Raji (cell line): ENCODE measurements around the gene EIF3K.

Source experiments
- POLR2A ChIP-seq: IDR thresholded peaks from 2 replicates; pipeline ENCODE4 v1.6.1; 2011; ENCODE audit warnings: low read depth, low read length, control low read depth; ENCODE audit not compliant: insufficient read depth

Gene EIF3K

GRCh38 chr19:38674388-38675171 is 55.6 kb downstream of the EIF3K start:
- no peak for TF ChIP-seq POLR2A

GRCh38 chr19:38675611-38676010 is 56.6 kb downstream of the EIF3K start:
- no peak for TF ChIP-seq POLR2A

GRCh38 chr19:38676023-38676877 is 57.3 kb downstream of the EIF3K start:
- no peak for TF ChIP-seq POLR2A

GRCh38 chr19:38676878-38677646 is 58.1 kb downstream of the EIF3K start:
- TF ChIP-seq POLR2A: no peak

GRCh38 chr19:38678217-38678890 is 59.4 kb downstream of the EIF3K start:
- no peak for TF ChIP-seq POLR2A

- no peak for TF ChIP-seq POLR2A
These were observed 60.0 kb downstream of the EIF3K start for GRCh38 chr19:38678891-38679494.

GRCh38 chr19:38679839-38680238 is 60.9 kb downstream of the EIF3K start:
- TF ChIP-seq POLR2A: no peak

GRCh38 chr19:38682195-38682867 is 63.3 kb downstream of the EIF3K start:
- no peak for TF ChIP-seq POLR2A

- no peak for TF ChIP-seq POLR2A
These were observed 63.9 kb downstream of the EIF3K start for GRCh38 chr19:38682872-38683392.

GRCh38 chr19:38683393-38684077 is 64.5 kb downstream of the EIF3K start:
- no peak for TF ChIP-seq POLR2A

- no peak for TF ChIP-seq POLR2A
These were observed 65.3 kb downstream of the EIF3K start for GRCh38 chr19:38684078-38684861.
